ENCODE measurements around the gene TRIM31.

Gene TRIM31

DNA sequence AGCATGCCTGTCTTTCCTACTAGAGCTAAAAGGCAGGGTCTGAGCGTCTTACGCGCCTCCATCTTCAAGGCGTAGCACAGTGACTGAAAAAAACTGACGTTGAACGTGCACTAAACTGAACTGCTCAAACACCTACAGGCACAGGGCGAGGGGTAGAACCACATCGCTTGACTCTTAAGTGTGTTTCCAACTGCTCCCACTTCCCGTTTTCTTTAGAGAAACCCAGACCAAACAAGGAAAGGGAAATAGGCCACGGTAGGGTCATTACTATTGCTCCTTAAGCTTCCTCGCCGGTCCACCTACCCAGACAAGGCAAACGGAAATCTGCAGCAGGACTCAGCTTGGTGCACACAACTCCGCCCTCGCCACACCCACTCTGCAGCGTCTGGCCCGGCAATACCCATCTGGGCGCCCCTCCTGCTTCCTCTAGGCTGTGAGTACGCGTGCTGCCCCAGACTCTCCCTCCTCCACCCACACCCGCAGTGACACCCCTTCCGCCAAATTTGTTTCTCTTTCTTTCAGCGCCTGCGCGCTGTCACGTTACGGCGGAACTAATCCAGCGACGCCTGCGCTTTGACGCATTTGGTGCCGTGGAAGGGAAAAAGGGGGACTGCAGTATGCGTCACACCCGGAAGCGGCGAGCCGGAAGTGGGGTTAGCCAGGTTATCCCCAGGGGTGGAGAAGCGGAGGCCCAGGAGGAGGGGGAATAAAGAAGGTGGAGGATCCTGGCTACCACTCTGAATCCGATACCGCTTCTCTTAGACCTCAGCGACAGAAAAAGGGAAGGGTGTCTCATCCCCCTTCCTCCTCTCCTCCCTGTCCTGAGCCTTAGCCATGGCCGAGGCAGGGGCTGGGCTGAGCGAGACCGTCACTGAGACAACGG lies 46.1 kb downstream of the TRIM31 start, which contains the start of gene PPP1R11 (continued):
- TF ChIP-seq SP3 (tag by site-specific recombination; IDR thresholded peaks at IDR 0.05) (peak; percentile 92), ZNF341 (tag by site-specific recombination; IDR thresholded peaks at IDR 0.05; ENCODE audit: low read depth) (peak; percentile 92; the same call in 1 of the 2 replicates), ZNF561 (tag by site-specific recombination; IDR thresholded peaks at IDR 0.05; ENCODE audit: borderline replicate concordance) (peak; percentile 94; the same call in 1 of the 2 replicates), KLF9 (tag by site-specific recombination; IDR thresholded peaks at IDR 0.05; ENCODE audit: low read depth) (peak; percentile 99), ZFHX2 (tag by site-specific recombination; conservative IDR thresholded peaks at IDR 0.05) (peak; percentile 97), MYNN (tag by site-specific recombination; IDR thresholded peaks at IDR 0.05; ENCODE audit: borderline replicate concordance) (peak; percentile 99), KLF16 (tag by site-specific recombination; IDR thresholded peaks at IDR 0.05) (peak; percentile 49; the same call in 1 of the 2 replicates), ZBTB26 (tag by site-specific recombination; optimal IDR thresholded peaks at IDR 0.05) (peak; percentile 45), ZNF426 (tag by site-specific recombination; IDR thresholded peaks at IDR 0.05) (no peak), MZF1 (tag by site-specific recombination; IDR thresholded peaks at IDR 0.05; ENCODE audit: borderline replicate concordance) (peak; percentile 75; the same call in 1 of the 2 replicates), ZNF24 (tag by site-specific recombination; IDR thresholded peaks at IDR 0.05) (peak; percentile 54; the same call in 1 of the 2 replicates), ZBTB11 (tag by site-specific recombination; conservative IDR thresholded peaks at IDR 0.05; ENCODE audit: low read depth) (peak; percentile 99), ZNF76 (tag by site-specific recombination; IDR thresholded peaks at IDR 0.05; ENCODE audit: borderline replicate concordance, low read depth) (peak; percentile 56), IKZF3 (tag by site-specific recombination; IDR thresholded peaks at IDR 0.05) (peak; percentile 75), ZNF223 (tag by site-specific recombination; IDR thresholded peaks at IDR 0.05) (no peak), ZEB2 (tag by site-specific recombination; IDR thresholded peaks at IDR 0.05) (peak; percentile 64), ZBTB20 (tag by site-specific recombination; IDR thresholded peaks at IDR 0.05) (peak; percentile 97), GLIS1 (tag by site-specific recombination; IDR thresholded peaks at IDR 0.05) (peak; percentile 45; the same call in 1 of the 2 replicates), ZNF16 (tag by site-specific recombination; IDR thresholded peaks at IDR 0.05; ENCODE audit: low read depth) (no peak), ZBTB8A (tag by site-specific recombination; IDR thresholded peaks at IDR 0.05) (peak; percentile 67), ZNF366 (tag by site-specific recombination; conservative IDR thresholded peaks at IDR 0.05) (peak; percentile 88), ZNF629 (tag by site-specific recombination; IDR thresholded peaks at IDR 0.05) (peak; percentile 99), ZNF843 (tag by site-specific recombination; IDR thresholded peaks at IDR 0.05) (peak; percentile 9; the same call in 1 of the 2 replicates), PATZ1 (tag by site-specific recombination; IDR thresholded peaks at IDR 0.05) (peak; percentile 91), ZXDB (tag by site-specific recombination; IDR thresholded peaks at IDR 0.05) (peak; percentile 98)
- TF ChIP-seq, protein P1, sequence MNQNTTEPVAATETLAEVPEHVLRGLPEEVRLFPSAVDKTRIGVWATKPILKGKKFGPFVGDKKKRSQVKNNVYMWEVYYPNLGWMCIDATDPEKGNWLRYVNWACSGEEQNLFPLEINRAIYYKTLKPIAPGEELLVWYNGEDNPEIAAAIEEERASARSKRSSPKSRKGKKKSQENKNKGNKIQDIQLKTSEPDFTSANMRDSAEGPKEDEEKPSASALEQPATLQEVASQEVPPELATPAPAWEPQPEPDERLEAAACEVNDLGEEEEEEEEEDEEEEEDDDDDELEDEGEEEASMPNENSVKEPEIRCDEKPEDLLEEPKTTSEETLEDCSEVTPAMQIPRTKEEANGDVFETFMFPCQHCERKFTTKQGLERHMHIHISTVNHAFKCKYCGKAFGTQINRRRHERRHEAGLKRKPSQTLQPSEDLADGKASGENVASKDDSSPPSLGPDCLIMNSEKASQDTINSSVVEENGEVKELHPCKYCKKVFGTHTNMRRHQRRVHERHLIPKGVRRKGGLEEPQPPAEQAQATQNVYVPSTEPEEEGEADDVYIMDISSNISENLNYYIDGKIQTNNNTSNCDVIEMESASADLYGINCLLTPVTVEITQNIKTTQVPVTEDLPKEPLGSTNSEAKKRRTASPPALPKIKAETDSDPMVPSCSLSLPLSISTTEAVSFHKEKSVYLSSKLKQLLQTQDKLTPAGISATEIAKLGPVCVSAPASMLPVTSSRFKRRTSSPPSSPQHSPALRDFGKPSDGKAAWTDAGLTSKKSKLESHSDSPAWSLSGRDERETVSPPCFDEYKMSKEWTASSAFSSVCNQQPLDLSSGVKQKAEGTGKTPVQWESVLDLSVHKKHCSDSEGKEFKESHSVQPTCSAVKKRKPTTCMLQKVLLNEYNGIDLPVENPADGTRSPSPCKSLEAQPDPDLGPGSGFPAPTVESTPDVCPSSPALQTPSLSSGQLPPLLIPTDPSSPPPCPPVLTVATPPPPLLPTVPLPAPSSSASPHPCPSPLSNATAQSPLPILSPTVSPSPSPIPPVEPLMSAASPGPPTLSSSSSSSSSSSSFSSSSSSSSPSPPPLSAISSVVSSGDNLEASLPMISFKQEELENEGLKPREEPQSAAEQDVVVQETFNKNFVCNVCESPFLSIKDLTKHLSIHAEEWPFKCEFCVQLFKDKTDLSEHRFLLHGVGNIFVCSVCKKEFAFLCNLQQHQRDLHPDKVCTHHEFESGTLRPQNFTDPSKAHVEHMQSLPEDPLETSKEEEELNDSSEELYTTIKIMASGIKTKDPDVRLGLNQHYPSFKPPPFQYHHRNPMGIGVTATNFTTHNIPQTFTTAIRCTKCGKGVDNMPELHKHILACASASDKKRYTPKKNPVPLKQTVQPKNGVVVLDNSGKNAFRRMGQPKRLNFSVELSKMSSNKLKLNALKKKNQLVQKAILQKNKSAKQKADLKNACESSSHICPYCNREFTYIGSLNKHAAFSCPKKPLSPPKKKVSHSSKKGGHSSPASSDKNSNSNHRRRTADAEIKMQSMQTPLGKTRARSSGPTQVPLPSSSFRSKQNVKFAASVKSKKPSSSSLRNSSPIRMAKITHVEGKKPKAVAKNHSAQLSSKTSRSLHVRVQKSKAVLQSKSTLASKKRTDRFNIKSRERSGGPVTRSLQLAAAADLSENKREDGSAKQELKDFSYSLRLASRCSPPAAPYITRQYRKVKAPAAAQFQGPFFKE (tag by site-specific recombination; IDR thresholded peaks at IDR 0.05; ENCODE audit: borderline replicate concordance): no peak
